ENCODE measurements around the gene ACLY. TPM values are rescaled to one million over a fixed set of nuclear protein-coding genes. Genes with fewer than 3 reads are reported as not detected.

ACLY gene
- total and polyA plus RNA-seq, 10 of the 15 experiments (the other 5 are each of a cell fraction or from before 2014, with no cell fraction given): 32.6 to 224 (median 114) TPM

- TF ChIP-seq ESRRA (IDR thresholded peaks at IDR 0.05; ENCODE audit: low read length) (no peak), RUNX3 (IDR thresholded peaks at IDR 0.05; ENCODE audit: low read length) (no peak), HDAC6 (IDR thresholded peaks at IDR 0.05; ENCODE audit: unreplicated experiment) (no peak), ZNF622 (IDR thresholded peaks at IDR 0.05) (no peak), DPF2 (IDR thresholded peaks at IDR 0.05) (no peak), RAD21 (IDR thresholded peaks at IDR 0.05; ENCODE audit: insufficient read depth, low read depth, low read length) (no peak), ATF2 (IDR thresholded peaks at IDR 0.05; ENCODE audit: low read length) (no peak), ETV6 (conservative IDR thresholded peaks at IDR 0.05 in 1 of 2, IDR thresholded peaks at IDR 0.05 in 1 of 2; ENCODE audit: borderline replicate concordance in 1 of 2, low read depth in 1 of 2) (no peak), BCL3 (IDR thresholded peaks at IDR 0.05; ENCODE audit: borderline replicate concordance, insufficient read depth, low read depth, low read length, poor library complexity, severe bottlenecking) (no peak)
Measured at GRCh38 chr17:41869426-41869825, 49.3 kb downstream of the ACLY start (continued).

- no peak for ATAC-seq
- Histone ChIP-seq H2AFZ (ENCODE audit: control insufficient read depth, low read depth, low read length) (no peak overlapping the region), H3K36me3 (ENCODE audit: control insufficient read depth in 2 of 2, insufficient read depth in 2 of 2, low read length in 1 of 2) (peaks cover 21 to 37% of the 10 kb centered on the region in 2 experiments), H3K4me3 (no peak overlapping the region), H3K27ac (ENCODE audit: control insufficient read depth, insufficient read depth) (no peak overlapping the region), H3K4me1 (ENCODE audit: control insufficient read depth, insufficient read depth, low read length) (peaks cover 6% of the 10 kb centered on the region; the same call in 1 of the 2 replicates), H4K20me1 (ENCODE audit: control insufficient read depth, insufficient read depth) (no peaks in the 10 kb centered on the region; the same call in 1 of the 2 replicates), H3K27me3 (replicated peaks in 1 of 2; ENCODE audit: control insufficient read depth in 2 of 2, insufficient read depth in 2 of 2, low read length in 1 of 2) (no peaks in the 10 kb centered on the region), H3K9ac (ENCODE audit: control insufficient read depth, insufficient read depth, low read length) (no peak overlapping the region), H3K79me2 (ENCODE audit: control insufficient read depth, insufficient read depth, low read length) (peaks cover 15% of the 10 kb centered on the region), H3K4me2 (ENCODE audit: control insufficient read depth, insufficient read depth) (no peak overlapping the region), H3K9me3 (replicated peaks; ENCODE audit: control insufficient read depth, insufficient read depth, low read length) (no peaks in the 10 kb centered on the region)
- 61% methylated on average over 3 of the region's 3 CpGs for WGBS (ENCODE audit: insufficient coverage, insufficient replicate concordance, low lambda C conversion rate, missing lambda C conversion rate)
- in situ Hi-C loops (cut with MboI): no loop called here
- FAIRE-seq: no peak
- ChIA-PET CTCF (no interaction called here), RAD21 (ENCODE audit: unreplicated experiment) (interaction anchor here (0.6 kb wide), 1 partner anchor 128 kb away, joined by 4 read pairs; no protein-coding TSS in a partner anchor), SMC1A (ENCODE audit: uncharacterized antibody, unreplicated experiment) (no interaction called here), POLR2A (interaction anchor here (0.6 to 0.7 kb wide), 3 partner anchors 13 to 426 kb away, joined by 3 to 5 read pairs (median 4); no protein-coding TSS in a partner anchor)
- TF ChIP-seq CTCF (IDR thresholded peaks at IDR 0.05 in 2 of 3, conservative IDR thresholded peaks at IDR 0.05 in 1 of 3; ENCODE audit: control insufficient read depth in 2 of 3, extremely low read depth in 1 of 3, insufficient read depth in 1 of 3, low read depth in 3 of 3, low read length in 3 of 3) (no peak), SREBF1 (IDR thresholded peaks at IDR 0.05; ENCODE audit: low read length) (no peak), JUND (IDR thresholded peaks at IDR 0.05; ENCODE audit: low read depth, low read length) (no peak), HSF1 (IDR thresholded peaks at IDR 0.05; ENCODE audit: low read depth, low read length) (no peak), NBN (IDR thresholded peaks at IDR 0.05) (no peak)
- intact Hi-C loops (cut with micrococcal nuclease; ENCODE audit: unreplicated experiment): no loop called here
- BruUV-seq (replicated peaks): no TSS peak
- no peak for DNase-seq (ENCODE audit: low read depth, low spot score)
Measured at GRCh38 chr17:41868568-41868967, 50.2 kb downstream of the ACLY start.

Data from GM12878 (cell line).